ENCODE results near the gene ADGRG3.

Gene ADGRG3

GRCh38 chr16:57679767-57680482, 11.8 kb downstream of the ADGRG3 start:
- DNase-seq (ENCODE audit: low spot score) (no peak), FAIRE-seq (no peak)

GRCh38 chr16:57680842-57681375, 12.8 kb downstream of the ADGRG3 start:
- DNase-seq (ENCODE audit: low spot score): no peak
- no peak for FAIRE-seq

DNA sequence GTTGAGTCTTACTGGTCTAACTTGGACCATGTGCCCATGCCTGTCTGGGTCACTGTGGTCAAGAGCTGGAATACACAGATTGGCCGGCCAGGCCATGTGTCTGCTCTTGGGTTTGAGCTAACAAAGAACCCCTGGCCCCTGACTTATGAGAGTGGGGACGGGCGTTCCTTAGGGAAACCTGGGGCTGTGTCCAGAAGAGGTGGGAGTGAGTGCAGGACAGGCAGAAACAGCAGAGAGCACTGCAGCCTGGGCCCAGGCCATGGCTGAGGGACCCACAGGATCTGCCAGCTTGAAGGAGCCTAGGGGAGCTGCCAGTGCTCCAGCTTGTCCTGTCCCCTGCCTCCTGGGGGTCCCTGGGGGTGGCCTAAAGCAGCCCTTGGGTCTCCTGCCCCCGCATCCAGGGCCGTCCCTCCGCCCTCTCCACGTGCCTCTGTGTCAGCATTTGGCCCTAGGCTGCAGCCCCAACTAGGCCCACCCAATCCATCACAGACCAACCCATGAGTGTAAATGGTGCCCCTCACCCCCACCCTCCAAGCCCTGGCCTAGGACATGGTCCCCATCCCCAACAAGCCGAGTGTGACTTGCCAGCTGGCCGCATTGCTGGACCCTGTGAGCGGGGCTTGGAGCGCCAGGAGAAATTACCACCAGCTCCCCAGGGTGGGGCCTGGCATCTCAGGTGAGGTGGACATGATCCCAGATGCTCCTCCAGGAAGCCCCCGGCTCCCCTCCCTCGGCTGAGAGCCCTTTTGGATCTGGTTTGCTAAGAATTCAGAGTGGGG, 14.0 kb downstream of the ADGRG3 start:
- FAIRE-seq: no peak
- DNase-seq (ENCODE audit: low spot score): no peak

- no peak for DNase-seq (ENCODE audit: low spot score)
- no peak for FAIRE-seq
Measured at GRCh38 chr16:57682809-57683635, 14.9 kb downstream of the ADGRG3 start.

- FAIRE-seq (no peak), DNase-seq (ENCODE audit: low spot score) (no peak)
Measured at GRCh38 chr16:57683636-57684545, 15.8 kb downstream of the ADGRG3 start.

- FAIRE-seq: no peak
Measured at GRCh38 chr16:57684626-57685358, 16.7 kb downstream of the ADGRG3 start.

DNA sequence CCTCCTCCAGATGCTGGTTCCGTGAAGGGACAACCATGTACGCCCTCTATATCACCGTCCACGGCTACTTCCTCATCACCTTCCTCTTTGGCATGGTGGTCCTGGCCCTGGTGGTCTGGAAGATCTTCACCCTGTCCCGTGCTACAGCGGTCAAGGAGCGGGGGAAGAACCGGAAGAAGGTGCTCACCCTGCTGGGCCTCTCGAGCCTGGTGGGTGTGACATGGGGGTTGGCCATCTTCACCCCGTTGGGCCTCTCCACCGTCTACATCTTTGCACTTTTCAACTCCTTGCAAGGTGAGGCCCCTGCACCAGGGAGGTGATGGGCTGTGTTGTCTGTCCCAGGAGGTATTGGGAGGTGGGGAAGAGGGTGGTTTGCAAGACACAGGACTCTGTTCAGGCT, 17.5 kb downstream of the ADGRG3 start:
- FAIRE-seq (no peak), DNase-seq (ENCODE audit: low spot score) (no peak)

More at GRCh38 chr16:57684626-57685358, 16.7 kb downstream of the ADGRG3 start:
- DNase-seq (ENCODE audit: low spot score): no peak

- no peak for DNase-seq (ENCODE audit: low spot score)
- FAIRE-seq: no peak
Measured at GRCh38 chr16:57686577-57686976, 18.5 kb downstream of the ADGRG3 start.

DNA sequence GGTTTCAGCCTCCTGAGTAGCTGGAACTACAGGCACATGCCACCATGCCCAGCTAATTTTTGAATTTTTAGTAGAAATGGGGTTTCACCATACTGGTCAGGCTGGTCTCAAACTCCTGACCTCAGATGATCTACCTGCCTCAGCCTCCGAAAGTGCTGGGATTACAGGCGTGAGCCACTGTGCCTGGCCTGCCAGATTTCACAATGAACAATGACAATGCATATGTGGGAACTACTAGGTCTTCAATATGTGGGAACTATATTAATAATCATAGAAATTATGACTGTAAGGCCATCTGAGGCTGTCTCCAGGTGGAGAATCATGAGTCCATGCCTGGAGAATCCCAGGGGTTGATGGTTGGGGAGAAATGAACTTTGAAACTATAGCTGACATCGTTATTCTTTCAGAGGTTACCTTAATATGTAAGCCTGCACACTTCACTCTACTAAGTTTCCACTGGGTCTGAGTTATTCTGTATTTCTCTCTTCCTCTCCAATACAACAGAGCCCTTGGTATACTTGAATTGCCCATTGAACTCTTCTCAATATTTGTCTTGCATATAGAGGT, 19.3 kb downstream of the ADGRG3 start:
- FAIRE-seq (no peak), DNase-seq (ENCODE audit: low spot score) (no peak)

- no peak for DNase-seq (ENCODE audit: low spot score)
- no peak for FAIRE-seq
Measured at GRCh38 chr16:57688487-57688986, 20.4 kb downstream of the ADGRG3 start.

- no peak for DNase-seq (ENCODE audit: low spot score)
- no peak for FAIRE-seq
Measured at GRCh38 chr16:57688987-57689761, 21.1 kb downstream of the ADGRG3 start.

GRCh38 chr16:57689762-57690558, 21.9 kb downstream of the ADGRG3 start:
- DNase-seq (ENCODE audit: low spot score) (no peak), FAIRE-seq (no peak)

GRCh38 chr16:57690782-57691471, 22.8 kb downstream of the ADGRG3 start:
- FAIRE-seq (no peak), DNase-seq (ENCODE audit: low spot score) (no peak)

GRCh38 chr16:57692636-57693035, 24.5 kb downstream of the ADGRG3 start:
- no peak for FAIRE-seq
- no peak for DNase-seq (ENCODE audit: low spot score)

GRCh38 chr16:57693550-57693949, 25.4 kb downstream of the ADGRG3 start:
- DNase-seq (ENCODE audit: low spot score): no peak
- FAIRE-seq: no peak

- no peak for FAIRE-seq
- no peak for DNase-seq (ENCODE audit: low spot score)
Measured at GRCh38 chr16:57694231-57694724, 26.2 kb downstream of the ADGRG3 start.
